Hematopoietic multipotent progenitor cell treated with erythropoietin and hydrocortisone succinate and interleukin-3 and kit ligand, for 6 days (in vitro differentiated cells): ENCODE results near the gene VPS26A.
"Not testable (repeated sequence)": the region's sequence is repeated elsewhere in the genome, so short reads cannot be mapped to it uniquely, and the experiment has no call there.

Source experiments
- DNase-seq: peaks from one replicate; pipeline ENCODE4 v3.0.0-alpha.2; 2015

Gene VPS26A

GRCh38 chr10:69103784-69104183, 20.2 kb upstream of the VPS26A start:
- DNase-seq: no peak

- DNase-seq: no peak
Observed at GRCh38 chr10:69104994-69105790, 18.8 kb upstream of the VPS26A start.

GRCh38 chr10:69107176-69107490, 16.8 kb upstream of the VPS26A start:
- DNase-seq: peak; percentile 40

- peak; percentile 78 for DNase-seq
Observed at GRCh38 chr10:69107699-69108098, 16.3 kb upstream of the VPS26A start.

GRCh38 chr10:69119896-69120295, 4.1 kb upstream of the VPS26A start:
- no peak for DNase-seq

GRCh38 chr10:69123306-69123746, 652 bp upstream of the VPS26A start:
- peak; percentile 78 for DNase-seq

- peak; percentile 88 for DNase-seq
Observed at GRCh38 chr10:69124563-69125268, 738 bp downstream of the VPS26A start.

- DNase-seq: peak; percentile 33
Observed at GRCh38 chr10:69125554-69125953, 1.6 kb downstream of the VPS26A start.

- DNase-seq: no peak
Observed at GRCh38 chr10:69130251-69130650, 6.3 kb downstream of the VPS26A start.

GRCh38 chr10:69139961-69140360, 16.0 kb downstream of the VPS26A start:
- DNase-seq: no peak

- DNase-seq: no peak
Observed at GRCh38 chr10:69141304-69141703, 17.3 kb downstream of the VPS26A start.

GRCh38 chr10:69142074-69142473, 18.1 kb downstream of the VPS26A start:
- DNase-seq: not testable (repeated sequence)

- no peak for DNase-seq
Observed at GRCh38 chr10:69142983-69143382, 19.0 kb downstream of the VPS26A start.

GRCh38 chr10:69145329-69145728, 21.4 kb downstream of the VPS26A start:
- DNase-seq: no peak

- no peak for DNase-seq
Observed at GRCh38 chr10:69145864-69146263, 21.9 kb downstream of the VPS26A start.

- DNase-seq: peak; percentile 66
Observed at GRCh38 chr10:69146759-69147158, 22.8 kb downstream of the VPS26A start.

GRCh38 chr10:69151984-69152383, 28.0 kb downstream of the VPS26A start:
- DNase-seq: no peak

GRCh38 chr10:69153227-69153626, 29.2 kb downstream of the VPS26A start:
- no peak for DNase-seq

- DNase-seq: no peak
Observed at GRCh38 chr10:69160809-69161241, 36.8 kb downstream of the VPS26A start.

GRCh38 chr10:69168493-69168892, 44.5 kb downstream of the VPS26A start:
- DNase-seq: no peak

GRCh38 chr10:69172241-69172982, 48.4 kb downstream of the VPS26A start:
- DNase-seq: no peak

GRCh38 chr10:69175326-69175725, 51.3 kb downstream of the VPS26A start:
- not testable (repeated sequence) for DNase-seq

- no peak for DNase-seq
Observed at GRCh38 chr10:69176823-69177222, 52.8 kb downstream of the VPS26A start.
